ENCODE measurements around the gene MRPS25.

GRCh38 chr3:15102256-15102655 is 37.1 kb upstream of the MRPS25 start:
- TF ChIP-seq, protein P1, sequence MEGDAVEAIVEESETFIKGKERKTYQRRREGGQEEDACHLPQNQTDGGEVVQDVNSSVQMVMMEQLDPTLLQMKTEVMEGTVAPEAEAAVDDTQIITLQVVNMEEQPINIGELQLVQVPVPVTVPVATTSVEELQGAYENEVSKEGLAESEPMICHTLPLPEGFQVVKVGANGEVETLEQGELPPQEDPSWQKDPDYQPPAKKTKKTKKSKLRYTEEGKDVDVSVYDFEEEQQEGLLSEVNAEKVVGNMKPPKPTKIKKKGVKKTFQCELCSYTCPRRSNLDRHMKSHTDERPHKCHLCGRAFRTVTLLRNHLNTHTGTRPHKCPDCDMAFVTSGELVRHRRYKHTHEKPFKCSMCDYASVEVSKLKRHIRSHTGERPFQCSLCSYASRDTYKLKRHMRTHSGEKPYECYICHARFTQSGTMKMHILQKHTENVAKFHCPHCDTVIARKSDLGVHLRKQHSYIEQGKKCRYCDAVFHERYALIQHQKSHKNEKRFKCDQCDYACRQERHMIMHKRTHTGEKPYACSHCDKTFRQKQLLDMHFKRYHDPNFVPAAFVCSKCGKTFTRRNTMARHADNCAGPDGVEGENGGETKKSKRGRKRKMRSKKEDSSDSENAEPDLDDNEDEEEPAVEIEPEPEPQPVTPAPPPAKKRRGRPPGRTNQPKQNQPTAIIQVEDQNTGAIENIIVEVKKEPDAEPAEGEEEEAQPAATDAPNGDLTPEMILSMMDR (IDR thresholded peaks at IDR 0.05) = no peak
- TF ChIP-seq TCF7L2 (IDR thresholded peaks at IDR 0.05; ENCODE audit: low read depth, low read length) (no peak), POLR2AphosphoS5 (IDR thresholded peaks at IDR 0.05; ENCODE audit: low read depth, low read length) (no peak)
- TF ChIP-seq, protein P2, sequence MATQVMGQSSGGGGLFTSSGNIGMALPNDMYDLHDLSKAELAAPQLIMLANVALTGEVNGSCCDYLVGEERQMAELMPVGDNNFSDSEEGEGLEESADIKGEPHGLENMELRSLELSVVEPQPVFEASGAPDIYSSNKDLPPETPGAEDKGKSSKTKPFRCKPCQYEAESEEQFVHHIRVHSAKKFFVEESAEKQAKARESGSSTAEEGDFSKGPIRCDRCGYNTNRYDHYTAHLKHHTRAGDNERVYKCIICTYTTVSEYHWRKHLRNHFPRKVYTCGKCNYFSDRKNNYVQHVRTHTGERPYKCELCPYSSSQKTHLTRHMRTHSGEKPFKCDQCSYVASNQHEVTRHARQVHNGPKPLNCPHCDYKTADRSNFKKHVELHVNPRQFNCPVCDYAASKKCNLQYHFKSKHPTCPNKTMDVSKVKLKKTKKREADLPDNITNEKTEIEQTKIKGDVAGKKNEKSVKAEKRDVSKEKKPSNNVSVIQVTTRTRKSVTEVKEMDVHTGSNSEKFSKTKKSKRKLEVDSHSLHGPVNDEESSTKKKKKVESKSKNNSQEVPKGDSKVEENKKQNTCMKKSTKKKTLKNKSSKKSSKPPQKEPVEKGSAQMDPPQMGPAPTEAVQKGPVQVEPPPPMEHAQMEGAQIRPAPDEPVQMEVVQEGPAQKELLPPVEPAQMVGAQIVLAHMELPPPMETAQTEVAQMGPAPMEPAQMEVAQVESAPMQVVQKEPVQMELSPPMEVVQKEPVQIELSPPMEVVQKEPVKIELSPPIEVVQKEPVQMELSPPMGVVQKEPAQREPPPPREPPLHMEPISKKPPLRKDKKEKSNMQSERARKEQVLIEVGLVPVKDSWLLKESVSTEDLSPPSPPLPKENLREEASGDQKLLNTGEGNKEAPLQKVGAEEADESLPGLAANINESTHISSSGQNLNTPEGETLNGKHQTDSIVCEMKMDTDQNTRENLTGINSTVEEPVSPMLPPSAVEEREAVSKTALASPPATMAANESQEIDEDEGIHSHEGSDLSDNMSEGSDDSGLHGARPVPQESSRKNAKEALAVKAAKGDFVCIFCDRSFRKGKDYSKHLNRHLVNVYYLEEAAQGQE (IDR thresholded peaks at IDR 0.05; ENCODE audit: insufficient read depth in 1 of 2, low read depth in 2 of 2, low read length in 1 of 2) = no peak
